MM.1S (cell line): ENCODE results near the gene MTM1.

ENCODE experiments used
- EZH2 ChIP-seq: fragments of 300-600 bp; sonication (generic); optimal IDR thresholded peaks from 2 replicates; pipeline ENCODE3; 2017; ENCODE audit warnings: low read depth, mild to moderate bottlenecking, antibody characterized with exemption, low read length, mixed read lengths
- EZH2phosphoT487 ChIP-seq: fragments of 300-600 bp; sonication (generic); IDR thresholded peaks from 2 replicates; pipeline ENCODE4 v1.6.1; 2018; ENCODE audit warnings: antibody characterized with exemption, low read length
- TF ChIP-seq, protein P1 (sequence below): fragments of 300-600 bp; sonication (generic); IDR thresholded peaks from 2 replicates; pipeline ENCODE4 v1.5.1; 2016; ENCODE audit warnings: antibody characterized with exemption, low read length, mixed read lengths

- TF ChIP-seq, protein P1, sequence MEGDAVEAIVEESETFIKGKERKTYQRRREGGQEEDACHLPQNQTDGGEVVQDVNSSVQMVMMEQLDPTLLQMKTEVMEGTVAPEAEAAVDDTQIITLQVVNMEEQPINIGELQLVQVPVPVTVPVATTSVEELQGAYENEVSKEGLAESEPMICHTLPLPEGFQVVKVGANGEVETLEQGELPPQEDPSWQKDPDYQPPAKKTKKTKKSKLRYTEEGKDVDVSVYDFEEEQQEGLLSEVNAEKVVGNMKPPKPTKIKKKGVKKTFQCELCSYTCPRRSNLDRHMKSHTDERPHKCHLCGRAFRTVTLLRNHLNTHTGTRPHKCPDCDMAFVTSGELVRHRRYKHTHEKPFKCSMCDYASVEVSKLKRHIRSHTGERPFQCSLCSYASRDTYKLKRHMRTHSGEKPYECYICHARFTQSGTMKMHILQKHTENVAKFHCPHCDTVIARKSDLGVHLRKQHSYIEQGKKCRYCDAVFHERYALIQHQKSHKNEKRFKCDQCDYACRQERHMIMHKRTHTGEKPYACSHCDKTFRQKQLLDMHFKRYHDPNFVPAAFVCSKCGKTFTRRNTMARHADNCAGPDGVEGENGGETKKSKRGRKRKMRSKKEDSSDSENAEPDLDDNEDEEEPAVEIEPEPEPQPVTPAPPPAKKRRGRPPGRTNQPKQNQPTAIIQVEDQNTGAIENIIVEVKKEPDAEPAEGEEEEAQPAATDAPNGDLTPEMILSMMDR, result no peak
- no peak for TF ChIP-seq EZH2phosphoT487
- no peak for TF ChIP-seq EZH2
These were observed 48.4 kb downstream of the MTM1 start for GRCh38 chrX:150616863-150617198.
